ENCODE data around the gene MTARC1. TPM values are rescaled to one million over a fixed set of nuclear protein-coding genes. Genes with fewer than 3 reads are reported as not detected.

Gene MTARC1
- total RNA-seq, 2 experiments from 2014 or later: not detected

DNA sequence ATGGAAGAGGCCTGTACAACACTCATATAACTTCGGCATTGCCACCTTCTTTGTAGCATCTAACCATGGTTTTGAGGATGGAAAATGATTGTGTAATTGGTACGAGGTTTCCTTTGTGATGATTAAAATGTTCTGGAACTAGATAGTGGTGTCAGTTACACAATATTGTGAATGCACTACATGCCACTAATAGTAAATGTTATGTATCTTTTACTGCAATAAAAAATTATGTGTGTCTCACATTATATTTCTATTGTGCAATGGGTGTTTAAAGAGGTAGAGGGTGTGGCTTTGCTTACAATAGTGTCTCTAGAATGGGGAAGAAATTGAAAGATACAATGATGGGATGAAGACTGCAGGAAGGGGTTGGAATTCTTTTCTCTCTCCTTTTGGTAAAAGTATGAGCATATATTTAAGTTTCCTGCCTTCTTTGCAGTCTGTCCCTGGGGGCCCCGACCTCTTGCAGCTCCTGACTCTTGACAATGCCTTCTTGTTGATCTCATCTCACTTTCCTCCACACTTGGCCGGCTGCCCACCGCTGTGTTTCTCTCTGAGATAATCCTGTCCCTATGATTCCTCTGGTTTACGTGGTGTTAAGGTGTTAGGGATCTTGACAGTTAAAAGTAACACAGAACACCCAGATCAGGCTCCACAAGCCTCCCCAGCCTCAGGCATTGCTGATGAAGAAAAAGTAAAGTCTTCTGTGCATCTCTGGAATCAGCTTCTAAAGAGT is 39.3 kb downstream of the MTARC1 start:
- CTCF ChIA-PET: no interaction called here
- POLR2A ChIA-PET: no interaction called here

DNA sequence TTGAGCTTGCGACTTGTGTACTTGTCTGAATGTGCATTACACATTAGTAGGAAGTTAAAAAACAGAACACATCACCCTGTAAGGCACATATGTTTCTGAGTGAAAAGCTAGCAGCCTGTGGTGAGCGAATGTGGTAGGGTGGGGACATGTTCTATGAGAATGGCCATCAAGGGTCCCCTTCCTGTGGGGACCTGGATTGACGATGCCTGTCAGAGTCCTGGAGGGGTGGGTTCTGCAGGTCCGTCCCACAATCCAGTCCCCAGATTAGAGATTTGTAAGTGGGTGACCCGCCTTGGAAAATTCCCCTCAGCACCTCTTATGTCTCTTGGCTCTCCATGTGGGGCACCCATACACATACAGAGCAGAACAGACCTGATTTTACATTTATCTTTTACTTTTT is 40.0 kb downstream of the MTARC1 start:
- CTCF ChIA-PET: no interaction called here
- POLR2A ChIA-PET: no interaction called here

DNA sequence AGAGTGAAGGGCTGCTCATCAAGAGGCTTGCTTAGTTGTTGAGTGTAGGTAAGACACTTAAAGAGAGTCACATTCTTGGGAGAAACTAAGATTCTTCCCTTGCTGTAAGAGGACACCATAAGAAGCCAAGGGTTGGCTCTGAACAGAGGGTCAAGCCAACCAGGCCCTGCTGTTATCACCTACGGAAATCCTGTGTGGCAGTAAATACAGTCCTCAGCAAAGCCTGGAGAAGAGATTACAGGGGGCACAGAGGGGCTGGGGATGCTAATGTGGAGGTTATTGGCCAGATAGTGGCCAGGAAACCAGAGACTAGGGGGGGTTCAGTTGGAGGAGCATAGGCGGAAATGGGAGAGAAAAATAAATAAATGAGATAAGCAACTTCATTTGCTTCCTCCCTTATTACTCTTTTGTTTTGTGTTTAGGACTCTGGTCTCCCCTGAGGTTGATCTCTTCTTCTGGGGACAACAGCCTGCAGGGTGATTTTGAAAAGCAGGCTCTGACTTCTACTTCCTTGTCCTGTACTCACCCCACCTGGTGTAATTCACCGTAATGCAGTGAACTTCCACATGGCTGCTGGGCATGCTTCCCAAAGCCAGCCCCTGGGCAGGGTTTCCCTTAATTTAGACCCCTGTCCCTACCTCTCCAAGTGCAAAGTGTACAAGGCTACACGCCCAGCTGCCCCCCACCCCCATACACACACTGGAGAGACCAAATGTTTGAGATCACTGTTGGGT is 40.9 kb downstream of the MTARC1 start:
- ChIA-PET CTCF (no interaction called here), POLR2A (no interaction called here)

DNA sequence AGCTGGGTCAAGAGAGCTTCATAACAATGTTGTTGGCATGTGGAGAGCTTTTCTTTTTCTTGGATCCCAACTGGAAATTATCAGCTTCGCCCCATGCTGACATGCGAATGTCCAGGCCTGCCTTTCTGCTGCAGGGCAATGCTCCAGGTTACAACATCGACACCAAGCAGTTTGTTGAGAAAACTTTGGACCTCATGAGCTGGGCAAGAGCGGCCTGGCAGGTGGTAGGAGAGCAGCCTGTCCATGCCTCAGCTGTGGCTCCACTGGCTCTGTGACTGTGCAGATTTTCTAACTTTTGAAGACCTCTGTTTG is 41.4 kb downstream of the MTARC1 start:
- ChIA-PET POLR2A (no interaction called here), CTCF (no interaction called here)

GRCh38 chr1:220828950-220829586 is 42.4 kb downstream of the MTARC1 start:
- ChIA-PET POLR2A (no interaction called here), CTCF (no interaction called here)

GRCh38 chr1:220833436-220833835 is 46.7 kb downstream of the MTARC1 start:
- ChIA-PET POLR2A (interaction anchor here (0.7 kb wide), 1 partner anchor 50 kb away, joined by 3 read pairs; no protein-coding TSS in a partner anchor), CTCF (no interaction called here)

- CTCF ChIA-PET: no interaction called here
- POLR2A ChIA-PET: no interaction called here
Measured at GRCh38 chr1:220834155-220834870, 47.6 kb downstream of the MTARC1 start.

Other genes with a start within 250 kb of the MTARC1 start
- under 1 TPM; 0.08 to 0.13 TPM for gene C1orf115, start 96.5 kb upstream of the MTARC1 start, total RNA-seq
- gene MTARC2, start 38.6 kb upstream of the MTARC1 start, total RNA-seq: not detected
- not detected for gene HLX, start 92.5 kb downstream of the MTARC1 start, total RNA-seq

Measured in activated CD8-positive, alpha-beta memory T cell treated with anti-CD3 and anti-CD28 coated beads for 36 hours (primary cell).